Body of pancreas (tissue), 4 donors: ENCODE results near the gene PPCDC.

Experiments used
- POLR2A ChIP-seq, 3 donors: fragments of 450-650 bp; IDR thresholded peaks; one replicate each; pipeline ENCODE4 v1.6.1; 2016; ENCODE audit warnings: antibody characterized with exemption in 3 of 3, mild to moderate bottlenecking in 2 of 3
- TF ChIP-seq, protein P1 (sequence below), 7 experiments: fragments of 450-650 bp in 4 of 7; fragments of 200-600 bp in 3 of 7; sonication (generic) in 3 of 7; IDR thresholded peaks; one replicate each; pipeline ENCODE4 v1.5.1; 2016 to 2019; ENCODE audit warnings: antibody characterized with exemption in 7 of 7

DNA sequence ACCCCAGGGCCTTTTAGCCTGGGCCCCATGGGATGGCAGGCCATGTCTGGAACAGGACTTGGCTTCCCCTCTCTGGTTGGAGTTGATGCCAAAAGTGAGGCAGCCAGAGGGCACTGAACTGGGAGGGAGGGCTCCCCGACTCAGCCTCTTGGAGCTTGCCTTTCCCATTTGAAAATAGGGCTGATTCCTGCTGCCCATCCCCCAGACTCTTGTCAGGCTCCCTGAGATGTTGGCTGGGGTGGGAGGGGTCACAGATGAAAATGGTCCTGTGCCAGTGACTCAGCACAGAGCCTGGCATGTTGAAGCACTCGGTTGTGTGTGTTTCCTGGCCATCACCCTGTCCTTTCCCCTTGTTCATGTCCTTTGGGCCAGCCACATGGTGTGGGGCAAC is 6.6 kb downstream of the PPCDC start:
- no peak for TF ChIP-seq POLR2A (IDR thresholded peaks at IDR 0.05)
- TF ChIP-seq, protein P1, sequence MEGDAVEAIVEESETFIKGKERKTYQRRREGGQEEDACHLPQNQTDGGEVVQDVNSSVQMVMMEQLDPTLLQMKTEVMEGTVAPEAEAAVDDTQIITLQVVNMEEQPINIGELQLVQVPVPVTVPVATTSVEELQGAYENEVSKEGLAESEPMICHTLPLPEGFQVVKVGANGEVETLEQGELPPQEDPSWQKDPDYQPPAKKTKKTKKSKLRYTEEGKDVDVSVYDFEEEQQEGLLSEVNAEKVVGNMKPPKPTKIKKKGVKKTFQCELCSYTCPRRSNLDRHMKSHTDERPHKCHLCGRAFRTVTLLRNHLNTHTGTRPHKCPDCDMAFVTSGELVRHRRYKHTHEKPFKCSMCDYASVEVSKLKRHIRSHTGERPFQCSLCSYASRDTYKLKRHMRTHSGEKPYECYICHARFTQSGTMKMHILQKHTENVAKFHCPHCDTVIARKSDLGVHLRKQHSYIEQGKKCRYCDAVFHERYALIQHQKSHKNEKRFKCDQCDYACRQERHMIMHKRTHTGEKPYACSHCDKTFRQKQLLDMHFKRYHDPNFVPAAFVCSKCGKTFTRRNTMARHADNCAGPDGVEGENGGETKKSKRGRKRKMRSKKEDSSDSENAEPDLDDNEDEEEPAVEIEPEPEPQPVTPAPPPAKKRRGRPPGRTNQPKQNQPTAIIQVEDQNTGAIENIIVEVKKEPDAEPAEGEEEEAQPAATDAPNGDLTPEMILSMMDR (IDR thresholded peaks at IDR 0.05) = no peak
